Right lobe of liver (tissue), 6 donors: Measurements from ENCODE around the gene HECW1. TPM values are rescaled to one million over a fixed set of nuclear protein-coding genes. Genes with fewer than 3 reads are reported as not detected.

Source experiments
- ATAC-seq, 4 donors: fragments of 200-7000 bp; cut with Tn5 transposase; one replicate each; pipeline ENCODE4 v1.9.1; 2020; ENCODE audit warnings: mild to moderate bottlenecking in 4 of 4, moderate library complexity in 4 of 4
- DNase-seq, 3 donors: peaks; one replicate each; pipeline ENCODE4 v3.0.0-alpha.2; 2020
- H3K27ac ChIP-seq, 3 donors: fragments of 200-600 bp; one replicate each; pipeline ENCODE4 v1.8.0; 2022
- H3K27me3 ChIP-seq, 2 donors: fragments of 200-600 bp; one replicate each; pipeline ENCODE4 v1.8.0; 2022
- H3K36me3 ChIP-seq, 4 donors: fragments of 200-600 bp; sonication (generic) in 1 of 4; one replicate each; pipeline versions ENCODE4 v1.5.1 to v1.8.0; 2017 to 2022; ENCODE audit warnings: control low read depth in 1 of 4
- H3K4me1 ChIP-seq, 4 donors: fragments of 200-600 bp; sonication (generic) in 1 of 4; one replicate each; pipeline versions ENCODE4 v1.5.1 to v1.8.0; 2017 to 2022; ENCODE audit warnings: control low read depth in 1 of 4
- H3K4me3 ChIP-seq, 3 donors: fragments of 200-600 bp; one replicate each; pipeline ENCODE4 v1.8.0; 2022
- H3K9me3 ChIP-seq, 4 donors: fragments of 200-600 bp; sonication (generic) in 1 of 4; one replicate each; pipeline versions ENCODE4 v1.5.1 to v1.8.0; 2017 to 2022; ENCODE audit warnings: control low read depth in 1 of 4
- CTCF ChIP-seq, 4 donors: fragments of 200-600 bp in 3 of 4; fragments of 450-650 bp in 1 of 4; IDR thresholded peaks; one replicate each; pipeline versions ENCODE4 v1.5.1 to v1.8.0; 2016 to 2022; ENCODE audit warnings: antibody characterized with exemption in 4 of 4, mild to moderate bottlenecking in 2 of 4
- POLR2A ChIP-seq: fragments of 450-650 bp; IDR thresholded peaks from one replicate; pipeline ENCODE4 v1.6.1; 2017; ENCODE audit warnings: antibody characterized with exemption, mild to moderate bottlenecking
- WGBS: methylation state at CpG from one replicate; pipeline ENCODE4 v1.1.6; 2018; ENCODE audit warnings: low coverage, low lambda C conversion rate; ENCODE audit not compliant: insufficient coverage; ENCODE audit errors: missing lambda C conversion rate; 5-methylcytosine and 5-hydroxymethylcytosine counted together
- intact Hi-C, 2 donors: fragments of 100-400 bp; cut with DNase I; formaldehyde crosslinking; loops; one replicate each; pipeline versions ENCODE4 v1.11.2 to v1.14.1; 2022
- total RNA-seq, 6 experiments: library from RNA; depleted of rRNA in 2 of 6; stranded (reverse); fragments of >200 nt in 2 of 6; fragmentation: NEBNext Ultra II Directional in 3 of 6; extraction: Animal tissue kit (Norgen Biotek cat#: 25700) in 3 of 6; gene quantifications; one replicate each; pipeline versions ENCODE4 v1.1.0 to v1.2.4, GENCODE V29; 2016 to 2023
- donor health status: DM: no; HTN: yes; CAD: no.
- donor health status: DM: no; HTN: no; CAD: no.
- donor health status: DM: no; HTN: no; CAD: no.
- donor health status: DM: no; HTN: yes; CAD: no.
- donor health status: DM: no; HTN: yes; CAD: no.

Gene HECW1
- total RNA-seq, 6 experiments from 2014 or later: 0.02 to 0.87 (median 0.09) TPM; not detected in 1

GRCh38 chr7:43589728-43590127 lies 477.3 kb downstream of the HECW1 start:
- no peaks in the 10 kb centered on the region for H3K27me3 ChIP-seq
- H3K4me1 ChIP-seq: peaks cover 0 to 30% (median 6%) of the 10 kb centered on the region in 4 donors
- intact Hi-C loops: loop anchor here (10.0 kb wide), 2 partner anchors 135 to 255 kb away; partner anchors contain the start of gene COA1 (in 1 of the 2)
- H3K4me3 ChIP-seq: no peak overlapping the region
- TF ChIP-seq CTCF (IDR thresholded peaks at IDR 0.05) (no peak), POLR2A (no peak)
- 82% methylated on average over 3 of the region's 3 CpGs for WGBS
- H3K27ac ChIP-seq: no peak overlapping the region
- H3K9me3 ChIP-seq: no peaks in the 10 kb centered on the region
- no peaks in the 10 kb centered on the region for H3K36me3 ChIP-seq
- DNase-seq (no peak), ATAC-seq (no peak)

- ATAC-seq (no peak), DNase-seq (no peak)
- H3K36me3 ChIP-seq: no peaks in the 10 kb centered on the region
- no peaks in the 10 kb centered on the region for H3K27me3 ChIP-seq
- no peak overlapping the region for H3K27ac ChIP-seq
- no peak overlapping the region for H3K4me3 ChIP-seq
- TF ChIP-seq CTCF (IDR thresholded peaks at IDR 0.05) (no peak), POLR2A (no peak)
- 40% methylated on average over 2 of the region's 2 CpGs for WGBS
- H3K4me1 ChIP-seq: peaks cover 0 to 21% (median 3%) of the 10 kb centered on the region in 4 donors
- intact Hi-C loops: no loop called here
- no peaks in the 10 kb centered on the region for H3K9me3 ChIP-seq
These were observed 478.6 kb downstream of the HECW1 start for GRCh38 chr7:43590862-43591557.

- ATAC-seq: peak in 3 of 4 donors; percentile 38 to 78 (median 58)
- TF ChIP-seq CTCF (IDR thresholded peaks at IDR 0.05) (no peak), POLR2A (no peak)
- peak overlapping the region in 1 of 3 donors; percentile 8 for H3K27ac ChIP-seq
- no peak for DNase-seq
- H3K4me1 ChIP-seq: peaks cover 0 to 14% (median 0%) of the 10 kb centered on the region in 4 donors
- no peak overlapping the region for H3K4me3 ChIP-seq
- no peaks in the 10 kb centered on the region for H3K36me3 ChIP-seq
- intact Hi-C loops: no loop called here
- no peaks in the 10 kb centered on the region for H3K27me3 ChIP-seq
- H3K9me3 ChIP-seq: no peaks in the 10 kb centered on the region
- 36% methylated on average over 4 of the region's 4 CpGs for WGBS
These were observed 479.2 kb downstream of the HECW1 start for GRCh38 chr7:43591558-43592180.

- H3K4me1 ChIP-seq: peaks cover 0 to 13% (median 0%) of the 10 kb centered on the region in 4 donors
- no peak overlapping the region for H3K27ac ChIP-seq
- no peak for ATAC-seq
- no peaks in the 10 kb centered on the region for H3K36me3 ChIP-seq
- TF ChIP-seq CTCF (IDR thresholded peaks at IDR 0.05): no peak
- TF ChIP-seq POLR2A: no peak
- no peak for DNase-seq
- H3K27me3 ChIP-seq: no peaks in the 10 kb centered on the region
- 82% methylated on average over 3 of the region's 3 CpGs for WGBS
- intact Hi-C loops: no loop called here
- H3K4me3 ChIP-seq: no peak overlapping the region
- no peaks in the 10 kb centered on the region for H3K9me3 ChIP-seq
These were observed 479.9 kb downstream of the HECW1 start for GRCh38 chr7:43592326-43592725.
